COLO829 (cell line): ENCODE measurements around the gene FAM72C.
"Not testable (repeated sequence)": the region's sequence is repeated elsewhere in the genome, so short reads cannot be mapped to it uniquely, and the experiment has no call there.

Experiments
- DNase-seq: peaks from one replicate; pipeline ENCODE4 v3.0.0; 2012; ENCODE audit warnings: low spot score

FAM72C gene

GRCh38 chr1:143971924-143972700 is at the start of gene FAM72C:
Gene FAM72C, minus strand, starts transcription at chr1:143971986. Its CDS starts 845 bp downstream, at chr1:143971141.
- not testable (repeated sequence) for DNase-seq

DNA sequence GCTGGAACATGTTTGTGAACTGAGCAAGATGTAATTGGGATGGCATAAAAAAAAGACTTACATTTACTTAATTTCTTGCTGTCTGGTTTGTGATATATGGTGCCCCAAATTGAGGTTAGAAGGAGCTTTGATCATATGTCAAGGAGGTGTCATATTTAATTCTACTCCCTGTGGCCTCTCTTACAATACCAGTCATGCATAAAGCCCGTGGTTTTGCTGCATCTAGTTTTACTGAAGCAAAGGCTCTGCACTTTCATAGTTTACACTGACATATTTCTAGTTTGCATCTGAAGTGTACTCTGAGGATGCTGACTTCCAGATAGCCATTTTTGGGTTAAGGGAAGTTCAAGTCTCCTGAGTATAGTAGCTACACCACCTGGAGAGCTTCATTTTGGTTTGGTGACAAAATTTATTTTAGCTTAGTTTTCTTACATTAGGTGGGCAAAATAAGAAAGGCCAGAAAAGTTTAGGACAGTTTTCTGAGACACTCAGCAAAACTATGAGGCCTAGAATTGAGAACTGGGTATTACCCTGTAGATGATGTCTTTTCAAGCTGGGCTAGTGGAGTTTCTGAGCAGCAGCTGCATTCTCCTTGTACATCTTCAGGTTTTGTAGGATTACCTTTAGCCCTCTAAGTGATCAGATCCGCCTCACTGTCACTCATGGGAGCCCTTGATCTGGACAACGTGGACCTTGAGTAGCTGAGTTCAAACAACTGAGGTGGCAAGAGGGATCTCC is 48.4 kb upstream of the FAM72C start:
- not testable (repeated sequence) for DNase-seq

DNA sequence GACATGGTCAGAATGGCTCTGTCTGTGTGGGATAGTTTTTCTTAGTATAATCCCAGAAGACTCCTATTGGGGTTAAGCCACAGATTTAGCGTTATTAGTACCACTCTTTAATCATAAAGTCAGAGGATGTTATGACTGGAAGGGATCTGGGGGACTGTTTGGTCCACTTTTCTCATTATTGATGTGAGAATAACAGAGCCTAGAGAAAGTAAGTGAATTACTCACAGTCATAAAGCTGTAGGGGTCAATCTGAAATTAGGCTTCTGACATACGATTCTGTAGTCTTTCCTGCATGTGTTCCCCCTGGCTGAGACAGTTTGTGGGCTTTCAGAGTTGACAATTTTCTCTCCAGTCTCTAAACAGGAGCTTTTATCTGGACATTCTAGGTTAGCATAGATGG is 47.3 kb upstream of the FAM72C start:
- DNase-seq = not testable (repeated sequence)

DNA sequence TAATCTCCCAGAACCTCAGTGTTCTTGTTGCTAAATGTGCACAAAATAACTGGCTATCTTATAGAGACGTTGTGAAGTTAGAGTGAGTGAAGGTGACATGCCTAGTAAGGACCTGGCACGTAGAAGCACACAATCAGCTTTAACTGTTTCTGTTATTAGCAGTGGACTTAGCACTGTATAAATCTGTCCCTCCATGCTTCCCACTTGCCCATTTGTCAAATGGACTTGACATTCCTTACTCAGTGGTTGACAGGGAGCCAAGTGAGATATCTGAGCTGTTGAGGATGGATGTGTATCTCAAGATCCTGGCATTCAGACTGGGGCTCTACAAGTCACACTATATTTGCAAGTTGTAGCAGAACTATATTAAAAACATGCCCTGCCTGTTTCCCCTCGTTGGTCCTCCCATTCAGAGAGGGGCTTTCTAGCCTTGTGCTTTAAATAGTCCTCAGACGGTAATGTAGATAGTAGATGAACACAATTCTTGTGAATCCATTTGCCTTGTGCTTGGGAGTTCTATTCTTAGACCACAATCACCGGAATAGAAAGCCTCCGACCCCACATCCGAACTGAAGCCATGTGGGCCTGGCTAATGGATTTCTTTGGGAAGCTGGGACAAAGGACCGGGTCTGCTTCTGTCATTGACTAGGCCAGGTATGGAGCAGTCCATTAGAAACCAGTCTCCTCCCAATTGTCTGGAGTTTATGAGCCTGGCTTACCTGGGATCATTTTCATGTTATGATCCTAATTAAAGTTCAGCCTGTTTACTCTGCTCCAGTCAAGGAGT is 43.6 kb upstream of the FAM72C start:
- not testable (repeated sequence) for DNase-seq

DNA sequence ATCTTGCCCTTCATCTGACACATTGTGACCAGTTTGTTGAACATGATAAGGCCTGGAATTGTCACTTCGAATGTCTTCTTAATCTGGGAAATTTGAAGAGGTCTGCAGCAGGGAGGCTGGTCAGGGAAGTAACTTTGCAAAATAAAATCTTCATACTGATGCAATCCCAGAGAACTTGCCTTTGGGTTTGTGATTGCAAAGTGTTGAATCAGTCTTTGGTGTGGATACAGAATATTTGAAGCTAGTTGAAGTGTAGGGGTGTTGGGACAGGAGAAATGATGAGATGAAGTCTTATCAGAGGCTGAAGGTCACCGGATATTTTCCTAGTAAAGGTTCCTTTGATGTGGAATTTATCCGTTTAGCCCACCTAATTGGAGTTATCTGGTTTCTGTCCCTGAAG is 42.7 kb upstream of the FAM72C start:
- DNase-seq = not testable (repeated sequence)

DNA sequence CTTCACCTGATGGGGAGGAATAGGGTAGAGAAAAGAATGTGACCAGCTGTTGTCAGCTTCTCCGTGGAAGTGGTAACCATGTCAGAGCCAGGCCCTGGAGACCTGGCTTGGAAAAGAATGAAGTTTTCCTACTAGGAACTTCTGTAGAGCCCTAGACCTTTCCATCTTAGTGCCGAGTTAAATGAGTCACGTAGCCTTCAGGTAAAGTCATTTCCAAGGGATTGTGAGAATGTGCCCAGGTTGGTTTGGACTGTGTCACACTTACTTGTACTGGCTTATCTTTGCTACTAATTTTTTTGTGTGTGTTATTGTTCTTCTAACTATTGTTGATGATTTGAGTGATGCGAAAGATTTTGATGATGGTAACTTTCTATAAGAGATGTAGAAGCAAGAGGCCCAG is 42.3 kb upstream of the FAM72C start:
- DNase-seq = not testable (repeated sequence)

GRCh38 chr1:144012168-144012733 is 40.5 kb upstream of the FAM72C start:
- DNase-seq = not testable (repeated sequence)

- not testable (repeated sequence) for DNase-seq
Measured at GRCh38 chr1:144009410-144009809, 37.6 kb upstream of the FAM72C start.

- not testable (repeated sequence) for DNase-seq
Measured at GRCh38 chr1:144004259-144004658, 32.5 kb upstream of the FAM72C start.

- not testable (repeated sequence) for DNase-seq
Measured at GRCh38 chr1:144003306-144004029, 31.7 kb upstream of the FAM72C start.

GRCh38 chr1:144002141-144002881 is 30.5 kb upstream of the FAM72C start:
- not testable (repeated sequence) for DNase-seq

GRCh38 chr1:144001077-144001476 is 29.3 kb upstream of the FAM72C start:
- not testable (repeated sequence) for DNase-seq

- not testable (repeated sequence) for DNase-seq
Measured at GRCh38 chr1:143996020-143996419, 24.2 kb upstream of the FAM72C start.

GRCh38 chr1:143993301-143993907 is 21.6 kb upstream of the FAM72C start:
- not testable (repeated sequence) for DNase-seq

DNA sequence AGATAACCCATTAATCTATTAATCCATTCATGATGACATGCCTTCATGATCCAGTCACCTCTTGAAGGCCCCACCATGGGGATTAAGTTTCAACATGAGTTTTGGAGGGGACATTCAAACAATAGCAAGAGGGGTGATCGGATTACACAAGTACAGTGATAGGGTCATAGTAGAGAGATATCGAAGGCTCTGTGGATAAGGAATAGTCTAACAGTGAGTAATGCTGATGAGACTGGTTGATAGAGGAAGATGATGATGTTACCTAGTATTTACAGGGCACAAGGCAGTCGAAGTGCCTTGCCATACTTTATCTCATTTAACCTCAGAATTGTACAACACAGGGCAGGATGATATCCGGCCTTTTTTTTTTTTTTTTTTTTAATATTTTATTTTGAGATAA is 18.9 kb upstream of the FAM72C start:
- DNase-seq = not testable (repeated sequence)

- DNase-seq = not testable (repeated sequence)
Measured at GRCh38 chr1:143989719-143990118, 17.9 kb upstream of the FAM72C start.

GRCh38 chr1:143989427-143989712 is 17.6 kb upstream of the FAM72C start:
- not testable (repeated sequence) for DNase-seq

- DNase-seq = not testable (repeated sequence)
Measured at GRCh38 chr1:143988602-143989426, 17.0 kb upstream of the FAM72C start.

DNA sequence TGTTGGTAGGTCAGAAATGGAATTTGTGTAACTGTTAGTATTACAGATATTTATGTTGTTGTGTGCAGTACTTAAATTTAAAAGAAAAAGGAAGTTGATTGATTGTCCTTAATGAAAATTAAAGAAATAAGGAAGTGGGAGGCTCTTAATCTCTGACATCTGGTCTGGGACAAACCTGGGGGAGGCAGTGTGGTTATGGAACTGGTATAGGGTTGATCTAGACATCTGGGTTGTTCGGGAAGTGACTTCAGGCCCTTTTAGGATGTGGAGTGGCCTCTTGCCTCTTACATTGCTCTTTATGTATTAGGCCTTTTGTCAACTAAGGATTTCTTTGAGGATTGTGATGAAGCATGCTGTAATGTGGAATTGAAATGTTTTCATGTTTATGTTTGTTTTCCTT is 16.1 kb upstream of the FAM72C start:
- DNase-seq = not testable (repeated sequence)
